GM21423 (cell line): ENCODE measurements around the gene BEX4.
"Not testable (repeated sequence)": the region's sequence is repeated elsewhere in the genome, so short reads cannot be mapped to it uniquely, and the experiment has no call there.

Experiments used
- ATAC-seq: cut with Tn5 transposase; IDR thresholded peaks from one replicate; pipeline ENCODE4 v1.9.1; 2021; ENCODE audit warnings: mild to moderate bottlenecking, moderate library complexity; ENCODE audit not compliant: unreplicated experiment

BEX4 gene

DNA sequence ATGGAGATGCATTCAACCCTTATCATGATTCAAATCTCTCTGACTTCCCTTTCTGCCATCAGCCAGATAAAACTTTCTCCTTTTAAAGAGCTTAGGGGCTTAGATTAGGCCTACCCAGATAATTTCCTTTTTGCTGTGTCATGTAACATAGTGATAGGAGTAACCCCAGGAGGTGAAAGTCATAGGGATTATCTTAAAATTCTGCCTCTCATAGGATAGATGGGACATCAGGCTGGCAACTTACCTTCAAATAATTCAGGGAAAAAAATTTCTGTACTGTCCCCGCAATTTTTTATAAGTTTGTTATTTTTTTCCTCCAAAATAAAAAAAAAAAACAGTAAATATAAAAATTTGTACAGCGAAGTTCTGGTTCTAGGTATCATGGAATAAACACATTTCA, 20.7 kb downstream of the BEX4 start:
- not testable (repeated sequence) for ATAC-seq

DNA sequence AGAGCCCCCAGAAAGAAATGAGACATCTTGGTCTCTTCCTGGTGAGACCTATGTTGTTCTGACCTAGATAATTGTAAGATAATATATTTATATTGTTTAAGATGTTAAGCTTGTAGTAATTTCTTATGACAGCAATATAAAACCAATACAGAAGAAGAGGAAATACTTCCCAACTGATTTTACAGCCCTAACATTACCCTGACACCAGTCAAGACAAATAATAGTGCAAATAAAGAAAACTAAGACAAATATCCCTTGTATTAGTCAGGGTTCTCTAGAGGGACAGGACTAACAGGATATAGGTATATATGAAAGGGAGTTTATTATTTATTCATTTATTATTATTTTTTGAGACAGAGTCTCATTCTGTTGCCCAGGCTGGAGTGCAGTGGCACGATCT, 21.4 kb downstream of the BEX4 start:
- ATAC-seq, result no peak

GRCh38 chrX:103240155-103240554, 25.2 kb downstream of the BEX4 start:
- ATAC-seq, result no peak

DNA sequence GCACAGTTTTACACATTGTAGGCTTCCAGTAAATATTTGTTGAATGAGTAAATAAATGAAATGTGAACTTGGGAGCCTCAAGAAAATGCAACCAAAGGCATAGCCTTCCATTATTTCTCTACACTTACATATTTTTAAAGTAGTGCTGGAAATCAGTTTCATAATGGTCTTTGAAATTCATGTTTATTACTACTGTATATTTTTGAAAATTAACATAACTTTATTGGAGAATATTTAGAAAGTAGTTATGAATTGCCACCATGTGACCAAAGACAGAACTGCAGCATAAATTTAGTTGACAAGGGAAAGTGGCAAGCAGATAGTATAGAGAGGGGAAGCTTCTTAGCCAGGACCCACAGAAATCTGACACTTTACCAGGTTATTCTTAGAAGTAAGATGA, 33.6 kb downstream of the BEX4 start:
- ATAC-seq, result no peak

DNA sequence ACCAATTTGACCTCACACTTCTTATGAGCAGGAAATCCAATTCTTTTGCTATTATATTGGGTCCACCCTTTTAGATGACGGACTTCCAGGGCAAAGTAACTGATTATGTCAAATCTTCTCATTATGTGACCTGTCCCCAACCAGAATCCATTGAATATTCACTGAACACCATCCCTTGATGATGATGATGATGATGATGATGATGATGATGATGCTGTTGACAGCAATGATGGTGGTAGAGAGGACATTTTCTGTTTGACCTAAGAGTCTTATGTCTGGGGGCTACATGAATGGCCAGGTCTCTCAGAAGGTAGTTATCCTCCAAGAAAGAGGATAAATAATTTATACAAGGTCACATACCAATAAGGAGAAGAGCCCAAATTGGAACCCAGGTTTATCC, 34.9 kb downstream of the BEX4 start:
- ATAC-seq, result no peak

DNA sequence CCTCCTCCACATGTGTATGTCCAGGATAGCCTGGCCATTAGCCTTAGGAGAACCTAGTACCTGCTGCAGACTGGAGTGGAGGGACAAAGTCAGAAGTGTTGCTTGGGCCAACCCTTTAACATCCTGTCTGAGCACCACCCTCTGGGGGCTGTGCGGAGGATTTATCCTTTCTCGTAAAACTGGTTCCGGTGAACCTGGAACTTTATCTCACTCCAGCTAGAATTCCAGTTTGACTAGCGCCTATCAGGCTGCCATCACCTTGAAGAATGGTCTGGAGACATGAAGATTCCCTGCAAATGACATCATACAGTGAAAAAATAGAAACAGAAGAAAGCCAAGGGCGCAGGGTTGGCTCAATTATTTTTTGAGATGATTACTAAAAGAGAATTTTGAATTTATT, 36.1 kb downstream of the BEX4 start:
- no peak for ATAC-seq

DNA sequence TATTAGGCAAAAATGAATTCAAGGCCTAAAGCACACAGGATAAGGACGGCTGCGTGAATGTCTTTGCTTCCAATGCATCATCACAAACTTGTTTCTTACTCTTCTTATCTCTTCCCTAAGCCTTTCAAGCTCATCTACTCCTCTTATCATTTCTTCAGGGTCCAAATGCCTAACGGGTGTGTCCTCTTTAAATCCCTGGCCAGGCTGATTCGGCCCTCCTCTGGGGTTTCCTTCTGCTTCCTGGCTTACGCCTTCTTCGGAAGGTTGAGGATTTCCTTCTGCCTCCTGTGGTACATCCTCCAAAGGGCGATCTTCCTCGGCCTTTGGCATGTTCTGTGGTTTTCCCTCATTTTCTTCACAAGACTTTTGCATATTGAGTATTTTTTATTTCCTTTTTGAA, 38.7 kb downstream of the BEX4 start:
- ATAC-seq, result no peak

GRCh38 chrX:103254171-103254824, 39.4 kb downstream of the BEX4 start:
- peak; percentile 77 for ATAC-seq

DNA sequence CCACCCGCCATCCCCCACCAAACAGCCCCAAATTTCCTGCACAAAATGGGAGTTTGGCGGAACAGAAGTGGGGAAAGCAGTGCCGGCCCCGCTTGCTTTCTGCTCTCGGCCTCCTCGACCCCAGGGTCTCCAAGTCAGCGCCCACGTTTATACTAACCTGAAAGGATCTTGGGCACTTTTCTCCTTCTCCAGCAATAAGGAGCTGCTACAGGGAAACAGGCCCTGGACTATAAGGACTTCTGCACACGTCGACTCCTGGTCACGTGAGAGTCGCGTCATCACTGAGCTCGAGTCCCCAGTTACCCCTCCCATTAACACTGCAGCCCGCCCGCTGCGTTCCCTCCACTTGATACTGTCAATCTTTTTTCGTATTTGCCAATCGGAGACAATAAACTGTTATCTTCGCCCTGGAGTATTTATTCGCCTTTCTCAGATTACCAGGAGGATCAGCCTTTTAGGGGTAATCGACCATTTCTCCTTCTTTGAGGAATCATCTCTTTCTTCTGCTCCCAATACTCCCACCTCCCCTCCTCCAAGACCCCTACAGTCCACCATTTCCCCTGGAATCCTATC, 40.1 kb downstream of the BEX4 start, which contains the start of gene TCEAL8:
TCEAL8 (minus strand) TSS at position 235 of the 573 bp plus-strand sequence. CDS start 1,176 bp downstream, outside the sequence.
- ATAC-seq, result peak; percentile 97

- ATAC-seq, result no peak
Observed at GRCh38 chrX:103256651-103257050, 41.7 kb downstream of the BEX4 start.

- no peak for ATAC-seq
Observed at GRCh38 chrX:103258275-103258674, 43.4 kb downstream of the BEX4 start.
